ENCODE data around the gene SMYD3.

DNA sequence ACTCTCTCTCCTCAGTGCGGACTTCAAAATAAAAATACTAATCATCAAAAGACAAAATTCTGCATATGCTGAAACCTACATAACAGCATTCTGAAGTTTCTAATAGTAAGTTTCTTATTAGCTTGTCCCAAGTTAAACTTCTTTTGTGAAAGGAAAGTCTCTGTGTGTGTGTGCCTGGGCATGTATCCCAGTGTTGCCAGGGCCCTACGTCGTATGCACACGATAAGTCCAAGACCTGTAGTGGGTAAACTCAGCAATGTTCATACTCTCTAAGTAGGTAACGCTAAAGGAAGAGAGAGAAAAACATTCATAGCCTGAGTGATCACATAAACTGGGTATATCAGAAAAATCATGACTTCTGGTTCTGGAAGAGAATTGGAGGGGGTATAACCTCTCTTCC is 465.7 kb downstream of the SMYD3 start:
- TF ChIP-seq, protein P1, sequence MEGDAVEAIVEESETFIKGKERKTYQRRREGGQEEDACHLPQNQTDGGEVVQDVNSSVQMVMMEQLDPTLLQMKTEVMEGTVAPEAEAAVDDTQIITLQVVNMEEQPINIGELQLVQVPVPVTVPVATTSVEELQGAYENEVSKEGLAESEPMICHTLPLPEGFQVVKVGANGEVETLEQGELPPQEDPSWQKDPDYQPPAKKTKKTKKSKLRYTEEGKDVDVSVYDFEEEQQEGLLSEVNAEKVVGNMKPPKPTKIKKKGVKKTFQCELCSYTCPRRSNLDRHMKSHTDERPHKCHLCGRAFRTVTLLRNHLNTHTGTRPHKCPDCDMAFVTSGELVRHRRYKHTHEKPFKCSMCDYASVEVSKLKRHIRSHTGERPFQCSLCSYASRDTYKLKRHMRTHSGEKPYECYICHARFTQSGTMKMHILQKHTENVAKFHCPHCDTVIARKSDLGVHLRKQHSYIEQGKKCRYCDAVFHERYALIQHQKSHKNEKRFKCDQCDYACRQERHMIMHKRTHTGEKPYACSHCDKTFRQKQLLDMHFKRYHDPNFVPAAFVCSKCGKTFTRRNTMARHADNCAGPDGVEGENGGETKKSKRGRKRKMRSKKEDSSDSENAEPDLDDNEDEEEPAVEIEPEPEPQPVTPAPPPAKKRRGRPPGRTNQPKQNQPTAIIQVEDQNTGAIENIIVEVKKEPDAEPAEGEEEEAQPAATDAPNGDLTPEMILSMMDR (IDR thresholded peaks at IDR 0.05): no peak
- TF ChIP-seq POLR2A (IDR thresholded peaks at IDR 0.05) (no peak), POLR2AphosphoS5 (IDR thresholded peaks at IDR 0.05; ENCODE audit: insufficient read depth in 1 of 2, low read depth in 1 of 2) (no peak)
